Skeletal muscle satellite cell (primary cell): ENCODE measurements around the gene RNF111.
"Not testable (repeated sequence)": the region's sequence is repeated elsewhere in the genome, so short reads cannot be mapped to it uniquely, and the experiment has no call there.

Experiments
- H3K27me3 ChIP-seq: 2 replicates; pipeline ENCODE4 v1.7.0; 2013; ENCODE audit warnings: low read length; ENCODE audit not compliant: control insufficient read depth, insufficient read depth
- H3K36me3 ChIP-seq: 2 replicates; pipeline ENCODE4 v1.7.0; 2013; ENCODE audit warnings: mild to moderate bottlenecking, control low read depth, low read length; ENCODE audit not compliant: insufficient read depth
- H3K4me1 ChIP-seq: 2 replicates; pipeline ENCODE4 v1.7.0; 2013; ENCODE audit warnings: low read length; ENCODE audit not compliant: control insufficient read depth, insufficient read depth
- H3K4me2 ChIP-seq: 2 replicates; pipeline ENCODE4 v1.7.0; 2013; ENCODE audit warnings: mild to moderate bottlenecking, low read length
- H3K4me3 ChIP-seq: 2 replicates; pipeline ENCODE4 v1.7.0; 2013; ENCODE audit warnings: low read length
- H3K9ac ChIP-seq: 2 replicates; pipeline ENCODE4 v1.7.0; 2013; ENCODE audit warnings: mild to moderate bottlenecking, low read depth, low read length, moderate library complexity
- H3K9me3 ChIP-seq: replicated peaks from 2 replicates; pipeline ENCODE4 v1.7.0; 2013; ENCODE audit warnings: mild to moderate bottlenecking, control low read depth, low read length

The RNF111 gene

DNA sequence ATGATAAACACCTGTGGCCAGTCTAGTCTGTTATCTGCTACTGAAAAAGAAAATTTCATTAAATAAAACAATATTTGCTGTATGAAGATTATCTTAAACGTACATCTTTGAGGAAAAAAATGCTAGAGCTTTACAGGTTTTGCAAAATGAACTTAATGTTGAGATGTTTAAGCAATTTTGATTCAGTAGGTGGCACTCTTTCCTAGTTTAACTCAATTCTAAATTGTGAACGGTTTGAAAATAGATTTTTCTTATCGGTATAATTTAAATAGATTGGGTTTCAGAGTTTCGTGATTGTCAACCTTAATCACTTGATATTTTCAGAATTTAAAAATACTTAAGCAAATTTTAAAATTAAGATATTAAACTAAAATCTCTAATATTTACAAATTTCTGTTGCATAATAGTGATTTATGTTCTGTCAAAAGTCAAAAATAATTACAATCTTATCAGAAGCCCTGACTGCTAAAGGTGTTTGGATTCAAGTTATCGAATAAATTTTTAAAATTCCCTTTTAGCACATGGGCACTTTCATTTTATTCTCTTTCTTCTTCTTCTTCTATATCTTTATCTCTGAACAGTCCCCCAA lies 7.0 kb upstream of the RNF111 start:
- peaks cover 12% of the 10 kb centered on the region for H3K27me3 ChIP-seq
- H3K4me2 ChIP-seq: no peak overlapping the region
- H3K36me3 ChIP-seq: no peaks in the 10 kb centered on the region
- H3K4me3 ChIP-seq: no peak overlapping the region
- H3K9me3 ChIP-seq: no peaks in the 10 kb centered on the region
- H3K4me1 ChIP-seq: no peaks in the 10 kb centered on the region
- H3K9ac ChIP-seq: no peak overlapping the region

DNA sequence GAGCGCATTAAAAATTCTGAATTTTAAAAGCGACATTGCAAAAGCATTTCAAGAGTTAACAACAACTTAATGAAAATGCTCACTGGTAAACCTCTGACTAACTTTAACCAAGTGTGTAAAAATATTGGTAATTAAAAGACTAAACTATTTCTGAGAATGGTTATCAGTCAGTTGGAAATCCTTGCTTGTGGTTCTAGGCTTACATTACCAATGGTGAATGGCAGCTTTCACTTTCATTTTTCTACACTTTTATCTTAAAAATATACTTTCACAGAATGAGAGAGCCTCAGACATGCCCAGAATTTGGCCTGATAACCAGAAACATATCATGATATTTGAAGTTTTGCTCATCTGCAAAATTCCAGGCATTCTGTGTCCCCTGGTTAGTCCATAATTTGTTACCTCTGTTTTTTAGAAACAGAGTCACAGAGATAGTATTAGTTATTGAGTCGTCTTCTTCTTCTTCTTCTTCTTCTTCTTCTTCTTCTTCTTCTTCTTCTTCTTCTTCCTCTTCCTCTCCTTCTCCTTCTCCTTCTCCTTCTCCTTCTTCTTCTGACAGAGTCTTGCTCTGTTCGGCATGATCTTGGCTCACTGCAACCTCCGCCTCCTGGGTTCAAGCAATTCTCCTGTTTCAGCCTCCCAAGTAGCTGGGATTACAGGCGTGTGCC lies 5.5 kb upstream of the RNF111 start:
- Histone ChIP-seq H3K4me3 (no peak overlapping the region), H3K9me3 (no peaks in the 10 kb centered on the region), H3K4me1 (no peaks in the 10 kb centered on the region), H3K27me3 (peaks cover 12% of the 10 kb centered on the region), H3K4me2 (no peak overlapping the region), H3K9ac (no peak overlapping the region), H3K36me3 (no peaks in the 10 kb centered on the region)

DNA sequence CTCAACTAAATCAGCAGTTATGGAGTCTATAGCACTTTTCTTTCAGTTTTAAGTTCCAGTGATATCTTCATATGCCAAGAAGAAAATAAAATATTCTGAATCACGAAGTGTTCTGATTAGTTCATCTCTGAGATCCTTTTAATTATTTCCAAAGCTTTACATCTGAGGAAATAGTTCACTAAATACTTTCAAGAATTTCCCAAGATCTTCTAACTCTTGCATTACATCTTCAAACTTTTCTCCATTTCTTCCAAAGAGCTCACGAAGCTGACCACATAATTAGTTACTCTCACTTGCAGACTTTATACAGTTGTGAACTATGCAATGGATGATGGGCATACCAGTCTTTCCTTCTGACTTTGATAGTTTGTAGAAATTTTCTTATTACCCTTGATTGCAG lies 4.2 kb upstream of the RNF111 start:
- no peaks in the 10 kb centered on the region for H3K36me3 ChIP-seq
- H3K4me3 ChIP-seq: no peak overlapping the region

DNA sequence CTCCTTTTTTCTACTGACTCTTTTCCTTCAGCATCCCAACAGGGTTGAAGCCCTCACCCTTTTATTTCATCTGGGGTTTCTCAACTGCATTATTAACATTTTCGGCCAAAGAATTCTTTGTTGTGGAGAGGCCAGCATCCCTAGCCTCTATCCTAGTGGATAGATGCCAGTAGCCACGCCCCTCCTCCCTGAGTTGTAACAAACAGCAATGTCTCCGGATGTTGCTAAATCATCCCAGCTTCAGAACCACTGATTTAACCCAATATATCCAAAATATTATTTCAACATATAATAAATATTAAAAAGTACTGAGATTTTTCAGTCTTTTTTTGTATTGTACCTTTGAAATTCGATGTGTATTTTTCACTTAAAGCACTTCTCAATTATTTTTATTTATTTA lies 2.0 kb upstream of the RNF111 start:
- Histone ChIP-seq H3K36me3 (no peaks in the 10 kb centered on the region), H3K9me3 (no peaks in the 10 kb centered on the region), H3K4me1 (peaks cover 8% of the 10 kb centered on the region)

More for the DNA sequence above, 4.2 kb upstream of the RNF111 start:
- Histone ChIP-seq H3K9me3 (no peaks in the 10 kb centered on the region), H3K9ac (no peak overlapping the region), H3K4me2 (no peak overlapping the region), H3K27me3 (peaks cover 12% of the 10 kb centered on the region), H3K4me1 (no peaks in the 10 kb centered on the region)

DNA sequence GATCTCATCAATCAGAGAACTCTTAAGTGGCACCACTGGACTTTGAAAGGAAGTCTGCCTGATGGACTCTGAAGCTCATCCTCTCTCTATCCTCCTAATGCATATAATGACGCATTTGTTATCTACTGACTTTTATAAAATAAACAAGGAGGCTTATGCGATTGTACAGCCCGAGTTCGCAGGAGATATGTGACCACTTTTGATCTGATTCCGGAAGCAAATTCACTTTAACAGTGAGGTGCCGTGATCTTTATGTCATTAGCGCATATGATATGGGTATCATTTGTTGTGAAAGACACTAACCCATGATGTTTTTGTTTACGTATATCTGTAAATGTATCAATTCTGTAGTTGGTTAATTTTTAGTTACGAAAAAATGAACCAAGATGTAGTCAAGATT lies 427 bp upstream of the RNF111 start:
- peak overlapping the region; percentile 79 for H3K4me2 ChIP-seq
- peaks cover 8% of the 10 kb centered on the region for H3K4me1 ChIP-seq
- H3K36me3 ChIP-seq: peaks cover 9% of the 10 kb centered on the region
- H3K27me3 ChIP-seq: peaks cover 12% of the 10 kb centered on the region
- peak overlapping the region; percentile 93 for H3K9ac ChIP-seq
- H3K9me3 ChIP-seq: no peaks in the 10 kb centered on the region
- H3K4me3 ChIP-seq: peak overlapping the region; percentile 99

More for the DNA sequence above, 2.0 kb upstream of the RNF111 start:
- Histone ChIP-seq H3K4me3 (no peak overlapping the region), H3K9ac (no peak overlapping the region), H3K4me2 (no peak overlapping the region), H3K27me3 (peaks cover 12% of the 10 kb centered on the region)

DNA sequence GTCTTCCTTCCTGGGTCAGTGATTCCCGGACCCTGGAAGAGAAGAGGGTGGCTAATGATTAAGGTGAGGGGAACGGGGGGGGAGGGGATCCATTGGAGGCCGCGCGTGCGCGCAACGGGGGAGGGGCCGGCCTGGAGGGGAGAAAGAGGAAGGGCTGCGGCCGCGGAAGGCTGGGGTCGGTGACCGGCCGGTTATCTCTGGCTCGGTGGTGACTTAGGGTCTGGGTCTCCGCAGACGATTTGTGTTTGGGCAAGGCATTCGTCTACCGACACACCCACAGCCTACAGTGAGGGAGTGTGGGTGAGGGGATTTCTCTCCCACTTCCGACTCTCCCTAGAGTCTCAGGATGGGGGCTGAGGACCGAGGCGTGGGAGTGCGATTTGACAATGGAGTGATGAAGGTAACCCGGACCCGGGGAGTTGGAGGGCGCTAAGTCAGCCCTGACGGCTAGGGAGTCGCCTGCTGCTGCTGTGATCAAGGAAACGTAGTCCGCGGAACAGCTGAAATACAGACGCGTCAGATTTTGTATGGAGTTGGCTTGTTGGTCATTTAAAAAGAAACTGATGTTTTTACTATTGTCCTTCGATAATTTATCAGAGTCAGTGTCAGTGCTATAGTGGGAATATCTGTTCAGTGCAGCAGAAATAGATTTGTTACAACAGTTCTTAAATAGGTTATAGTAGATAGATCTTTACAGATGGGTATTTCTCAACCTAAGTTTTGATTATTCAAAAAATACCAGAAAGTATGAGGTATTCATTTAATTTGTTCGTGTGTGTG lies 733 bp downstream of the RNF111 start:
- Histone ChIP-seq H3K4me3 (peak overlapping the region; percentile 99), H3K4me2 (peak overlapping the region; percentile 75), H3K9ac (peak overlapping the region; percentile 93)

DNA sequence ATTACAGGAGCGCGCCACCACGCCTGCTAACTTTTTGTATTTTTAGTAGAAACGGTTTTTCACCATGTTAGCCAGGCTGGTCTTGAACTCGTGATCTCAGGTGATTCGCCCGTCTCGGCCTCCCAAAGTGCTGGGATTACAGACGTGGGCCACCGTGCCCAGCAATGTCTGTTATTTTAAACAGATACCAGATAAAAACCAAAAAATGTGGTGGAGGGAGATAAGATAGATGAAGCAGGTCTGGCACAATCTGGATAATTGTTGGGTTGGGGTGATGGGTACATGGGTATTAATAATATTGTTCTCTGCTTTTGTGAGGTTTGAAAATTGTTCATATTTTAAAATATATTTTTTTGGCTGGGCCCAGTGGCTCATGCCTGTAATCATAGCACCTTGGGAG lies 4.7 kb downstream of the RNF111 start:
- H3K27me3 ChIP-seq: no peaks in the 10 kb centered on the region
- H3K4me2 ChIP-seq: no peak overlapping the region
- peaks cover 12% of the 10 kb centered on the region for H3K4me1 ChIP-seq
- no peaks in the 10 kb centered on the region for H3K9me3 ChIP-seq
- peaks cover 9% of the 10 kb centered on the region for H3K36me3 ChIP-seq
- no peak overlapping the region for H3K9ac ChIP-seq
- no peak overlapping the region for H3K4me3 ChIP-seq

More for the DNA sequence above, 733 bp downstream of the RNF111 start:
- H3K4me1 ChIP-seq: peaks cover 8% of the 10 kb centered on the region
- H3K27me3 ChIP-seq: peaks cover 11% of the 10 kb centered on the region
- H3K9me3 ChIP-seq: no peaks in the 10 kb centered on the region
- peaks cover 9% of the 10 kb centered on the region for H3K36me3 ChIP-seq

DNA sequence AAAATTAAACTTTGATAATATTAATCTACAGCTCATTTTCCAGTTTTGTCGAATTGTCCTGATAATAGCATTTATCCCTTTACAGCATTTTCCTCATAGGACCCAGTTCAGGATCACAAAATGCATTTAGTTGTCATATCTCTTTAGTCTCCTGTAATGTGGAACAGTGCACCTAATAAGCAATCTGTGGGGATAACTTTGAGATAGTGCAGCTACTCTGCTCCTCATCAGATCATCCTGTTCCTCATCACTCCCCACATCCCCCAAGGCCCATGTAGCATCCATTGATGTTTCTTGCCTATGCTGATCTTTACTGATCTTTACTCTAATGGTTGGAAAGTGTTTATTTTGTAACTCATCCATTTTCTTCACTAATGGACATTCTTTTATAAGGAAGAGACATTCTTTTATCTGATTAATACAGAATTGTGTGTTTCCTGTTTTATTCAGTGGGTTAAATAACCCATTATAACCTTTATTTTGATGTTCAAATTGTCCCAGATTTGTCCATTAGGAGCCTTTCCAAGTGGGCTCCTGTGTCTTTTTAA lies 7.5 kb downstream of the RNF111 start:
- Histone ChIP-seq H3K27me3 (no peaks in the 10 kb centered on the region), H3K4me1 (peaks cover 4% of the 10 kb centered on the region), H3K4me3 (no peak overlapping the region), H3K9ac (no peak overlapping the region), H3K36me3 (peaks cover 9% of the 10 kb centered on the region), H3K4me2 (no peak overlapping the region), H3K9me3 (no peaks in the 10 kb centered on the region)

DNA sequence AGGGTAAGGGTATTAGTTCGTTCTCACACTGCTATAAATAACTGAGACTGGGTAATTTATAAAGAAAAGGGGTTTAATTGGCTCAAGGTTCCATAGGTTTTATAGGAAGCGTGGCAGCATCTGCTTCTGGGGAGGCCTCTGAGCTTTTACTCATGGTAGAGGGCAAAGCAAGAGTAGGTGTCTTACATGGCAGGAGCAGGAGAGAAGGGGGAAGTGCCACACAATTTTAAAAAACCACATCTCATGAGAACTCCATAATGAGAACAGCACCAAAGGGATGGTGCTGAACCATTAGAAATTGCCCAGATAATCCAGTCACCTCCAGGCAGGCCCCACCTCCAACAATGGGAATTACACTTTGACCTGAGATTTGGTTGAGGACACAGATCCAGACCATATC lies 12.2 kb downstream of the RNF111 start:
- Histone ChIP-seq H3K4me2 (no peak overlapping the region), H3K4me3 (no peak overlapping the region), H3K4me1 (peaks cover 4% of the 10 kb centered on the region), H3K27me3 (no peaks in the 10 kb centered on the region), H3K9me3 (no peaks in the 10 kb centered on the region), H3K9ac (no peak overlapping the region), H3K36me3 (no peaks in the 10 kb centered on the region)

DNA sequence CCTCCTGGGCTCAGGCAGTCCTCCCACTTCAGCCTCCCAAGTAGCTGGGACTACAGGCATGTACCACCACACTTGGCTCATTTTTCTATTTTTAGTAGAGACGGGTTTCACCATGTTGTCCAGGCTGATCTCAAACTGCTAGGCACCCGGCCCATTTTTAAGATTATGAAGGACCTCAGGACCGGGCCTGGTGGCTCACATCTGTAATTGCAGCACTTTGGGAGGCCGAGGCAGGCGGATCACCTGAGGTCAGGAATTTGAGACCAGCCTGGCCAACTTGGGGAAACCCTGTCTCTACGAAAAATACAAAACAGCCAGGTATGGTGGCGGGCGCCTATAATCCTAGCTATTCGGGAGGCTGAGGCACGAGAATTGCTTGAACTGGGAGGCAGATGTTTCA lies 12.8 kb downstream of the RNF111 start:
- H3K4me2 ChIP-seq, H3K36me3 ChIP-seq, H3K9ac ChIP-seq, H3K4me1 ChIP-seq, H3K27me3 ChIP-seq, H3K4me3 ChIP-seq, H3K9me3 ChIP-seq: not testable (repeated sequence)

DNA sequence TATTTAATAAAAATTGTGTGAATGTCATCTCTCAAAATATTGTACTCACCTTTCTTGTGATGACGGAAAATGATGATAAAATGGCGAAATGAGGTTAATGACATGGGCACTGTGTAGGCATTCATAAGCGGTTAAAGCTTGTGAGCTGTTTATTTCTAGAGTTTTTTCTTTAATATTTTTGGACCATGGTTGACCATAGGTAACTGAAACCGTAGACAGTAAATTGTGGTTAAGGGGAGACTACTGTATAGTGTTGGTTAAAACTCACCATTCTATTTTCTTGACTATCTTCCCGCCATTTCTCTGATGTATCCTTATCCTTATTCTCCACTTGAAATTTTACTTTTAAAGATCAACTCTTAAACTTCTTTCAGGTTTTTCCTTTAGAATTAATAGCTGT lies 14.5 kb downstream of the RNF111 start:
- H3K4me1 ChIP-seq: no peaks in the 10 kb centered on the region
- no peaks in the 10 kb centered on the region for H3K9me3 ChIP-seq
- no peaks in the 10 kb centered on the region for H3K27me3 ChIP-seq
- H3K4me2 ChIP-seq: no peak overlapping the region
- no peak overlapping the region for H3K4me3 ChIP-seq
- peaks cover 14% of the 10 kb centered on the region for H3K36me3 ChIP-seq
- H3K9ac ChIP-seq: no peak overlapping the region
